Cardiac muscle cell (in vitro differentiated cells and primary cell): ENCODE measurements around the gene ZBTB47. TPM values are rescaled to one million over a fixed set of nuclear protein-coding genes. Genes with fewer than 3 reads are reported as not detected.

Source experiments
- DNase-seq, 2 donors: peaks; one replicate each; pipeline versions ENCODE4 v3.0.0 to v3.0.0-alpha.2; 2010 to 2017; ENCODE audit warnings: low read depth in 1 of 2, low spot score in 1 of 2
- H3K27ac ChIP-seq: fragments of 200-600 bp; sonication (generic); 2 replicates; pipeline ENCODE4 v1.5.1; 2016
- H3K27me3 ChIP-seq: fragments of 200-600 bp; sonication (generic); 2 replicates; pipeline ENCODE4 v1.6.0; 2016; ENCODE audit warnings: control low read depth
- H3K36me3 ChIP-seq: fragments of 200-600 bp; sonication (generic); 2 replicates; pipeline ENCODE4 v1.5.1; 2016; ENCODE audit warnings: control low read depth
- H3K4me1 ChIP-seq: fragments of 200-600 bp; sonication (generic); 2 replicates; pipeline ENCODE4 v1.8.1; 2017; ENCODE audit warnings: low read depth, mild to moderate bottlenecking, mixed run types
- H3K4me3 ChIP-seq: fragments of 200-600 bp; sonication (generic); 2 replicates; pipeline ENCODE4 v1.5.1; 2016; ENCODE audit warnings: mild to moderate bottlenecking
- H3K9me3 ChIP-seq: fragments of 200-600 bp; sonication (generic); 2 replicates; pipeline ENCODE4 v1.5.1; 2017; ENCODE audit warnings: low read depth, mild to moderate bottlenecking, control low read depth
- CTCF ChIP-seq: IDR thresholded peaks from 2 replicates; pipeline ENCODE4 v1.5.1; 2012; ENCODE audit warnings: low read depth, mild to moderate bottlenecking, low read length
- polyA plus RNA-seq: library from polyadenylated mRNA; unstranded; fragments of >200 nt; fragmentation: Nextera tagmentation; extraction: Ambion mirVana; gene quantifications from 2 replicates; pipeline ENCODE4 v1.2.1, GENCODE V29; 2016
- total RNA-seq: library from RNA; depleted of rRNA; stranded (reverse); fragments of >200 nt; gene quantifications from 2 replicates; pipeline ENCODE4 v1.2.3, GENCODE V29; 2016

The ZBTB47 gene
- total and polyA plus RNA-seq, 2 experiments from 2014 or later: 4.1 to 30.1 TPM

DNA sequence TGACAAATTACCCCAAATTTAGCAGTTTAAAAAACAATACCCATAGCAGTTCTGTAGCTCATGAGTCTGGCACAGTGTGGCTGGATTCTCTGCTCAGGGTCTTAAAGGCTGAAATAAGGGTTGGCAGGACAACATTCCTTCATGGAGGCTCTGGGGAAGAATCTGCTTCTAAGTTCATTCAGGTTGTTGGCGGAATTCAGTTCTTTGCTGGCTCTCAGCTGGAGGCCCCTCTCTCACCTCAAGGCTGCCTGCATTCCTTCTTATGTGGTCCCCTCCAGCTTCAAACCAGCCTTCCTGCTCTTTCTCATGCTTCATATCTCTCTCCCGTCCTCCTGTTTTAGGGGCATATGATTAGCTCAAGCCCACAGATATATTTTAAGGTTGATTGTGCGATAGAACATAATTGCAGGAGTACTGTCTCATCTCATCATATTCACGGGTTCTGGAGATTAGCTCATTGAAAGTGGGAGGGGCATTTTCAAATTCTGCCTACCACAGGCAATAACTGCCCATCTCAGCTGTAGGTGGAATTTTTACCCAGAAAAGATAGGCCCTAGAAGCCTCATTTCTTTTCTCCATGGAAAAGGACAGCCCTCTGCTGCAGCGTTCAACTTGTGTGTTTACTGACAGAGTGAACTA is 5.6 kb upstream of the ZBTB47 start:
- DNase-seq: no peak
- peaks cover 44% of the 10 kb centered on the region for H3K36me3 ChIP-seq
- TF ChIP-seq CTCF: no peak
- H3K4me3 ChIP-seq: no peak overlapping the region
- peak overlapping the region; percentile 64 for H3K27ac ChIP-seq
- peaks cover 5% of the 10 kb centered on the region for H3K4me1 ChIP-seq
- no peaks in the 10 kb centered on the region for H3K27me3 ChIP-seq
- no peaks in the 10 kb centered on the region for H3K9me3 ChIP-seq

GRCh38 chr3:42649006-42649405 is 4.5 kb upstream of the ZBTB47 start:
- Histone ChIP-seq H3K27me3 (no peaks in the 10 kb centered on the region), H3K9me3 (no peaks in the 10 kb centered on the region), H3K36me3 (peaks cover 33% of the 10 kb centered on the region), H3K27ac (peak overlapping the region; percentile 64), H3K4me1 (peaks cover 10% of the 10 kb centered on the region), H3K4me3 (no peak overlapping the region)
- DNase-seq: no peak
- TF ChIP-seq CTCF: no peak

- Histone ChIP-seq H3K9me3 (no peaks in the 10 kb centered on the region), H3K27me3 (no peaks in the 10 kb centered on the region), H3K36me3 (peaks cover 27% of the 10 kb centered on the region), H3K4me3 (no peak overlapping the region), H3K27ac (peak overlapping the region; percentile 64), H3K4me1 (peaks cover 10% of the 10 kb centered on the region)
- TF ChIP-seq CTCF: no peak
- no peak for DNase-seq
These were observed 3.7 kb upstream of the ZBTB47 start for GRCh38 chr3:42649783-42650182.

DNA sequence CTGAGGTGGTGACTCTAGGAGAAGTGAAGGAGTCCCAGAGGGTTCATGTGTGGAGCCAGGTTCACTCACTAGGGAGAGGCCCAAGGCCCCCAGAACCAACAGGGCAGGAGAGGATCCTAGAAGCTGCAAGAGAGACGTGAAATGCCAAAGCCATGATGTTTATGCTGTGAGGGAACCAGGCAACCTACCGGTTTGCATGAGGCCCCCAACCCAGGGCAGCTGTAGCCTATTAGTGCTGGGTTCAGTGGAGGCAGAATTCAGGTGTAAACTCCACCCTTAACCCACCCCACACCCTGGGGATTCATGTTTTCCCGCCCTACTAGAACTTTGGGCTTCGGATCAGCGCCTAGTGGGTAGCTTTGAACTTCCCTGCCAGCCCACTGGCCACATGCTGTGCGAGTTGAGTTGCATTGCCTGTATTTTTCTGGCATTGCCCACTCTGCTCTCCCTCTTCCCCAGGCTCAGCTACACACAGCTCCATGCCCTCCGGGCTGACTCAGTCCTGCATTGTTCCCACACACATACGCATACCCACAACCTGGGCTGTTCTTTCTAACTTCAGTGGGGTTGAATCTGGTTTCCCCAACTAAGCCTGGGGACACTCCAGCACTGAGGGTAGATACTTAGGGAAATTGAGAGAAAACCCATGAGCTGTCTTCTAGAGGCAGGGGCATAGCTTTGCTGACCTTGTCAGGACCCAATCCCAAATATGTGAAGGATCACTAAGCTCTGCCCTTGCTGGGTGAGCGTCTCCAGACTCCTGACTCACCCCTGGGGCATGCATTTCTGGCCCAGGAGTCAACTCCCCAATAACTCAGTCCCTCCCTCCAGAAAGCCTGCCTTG is 2.0 kb upstream of the ZBTB47 start:
- no peak for TF ChIP-seq CTCF
- Histone ChIP-seq H3K4me1 (peaks cover 10% of the 10 kb centered on the region), H3K9me3 (no peaks in the 10 kb centered on the region), H3K36me3 (peaks cover 13% of the 10 kb centered on the region), H3K4me3 (no peak overlapping the region), H3K27me3 (no peaks in the 10 kb centered on the region), H3K27ac (no peak overlapping the region)
- peak in 1 of 2 donors; percentile 58 for DNase-seq

DNA sequence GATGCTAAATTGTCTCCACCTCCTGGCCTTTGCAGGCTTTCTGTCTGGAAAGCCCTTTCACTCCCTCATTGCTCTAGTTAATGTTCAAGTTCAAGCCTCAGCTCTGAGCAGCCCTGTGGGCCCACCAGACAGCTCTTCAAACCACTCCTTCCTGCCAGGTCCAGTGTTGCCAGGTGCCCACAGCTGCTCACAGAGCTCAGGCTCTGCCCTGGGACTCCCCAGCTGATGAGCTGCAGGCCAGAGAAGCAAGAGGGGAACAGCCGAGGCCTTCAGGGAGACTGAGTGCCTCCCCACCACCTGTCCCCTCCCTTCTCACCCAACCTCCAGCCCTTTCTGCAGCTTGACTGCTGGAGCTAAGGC is 1.3 kb upstream of the ZBTB47 start:
- Histone ChIP-seq H3K27ac (no peak overlapping the region), H3K4me3 (no peak overlapping the region), H3K27me3 (no peaks in the 10 kb centered on the region), H3K36me3 (peaks cover 7% of the 10 kb centered on the region), H3K4me1 (peaks cover 10% of the 10 kb centered on the region), H3K9me3 (no peaks in the 10 kb centered on the region)
- no peak for DNase-seq
- no peak for TF ChIP-seq CTCF
